HepG2 (cell line): ENCODE data around the gene VAC14. TPM values are rescaled to one million over a fixed set of nuclear protein-coding genes. Genes with fewer than 3 reads are reported as not detected.
A peak's percentile ranks its signal among the peaks of the same experiment; 100 is the strongest.

ENCODE experiments used
- AGO2 ChIP-seq: fragments of 200-400 bp; formaldehyde crosslinking; optimal IDR thresholded peaks from 2 replicates; pipeline ENCODE3; 2017; ENCODE audit warnings: mild to moderate bottlenecking, low read depth, low read length, moderate library complexity
- CBFB ChIP-seq: sonication (generic); formaldehyde crosslinking; IDR thresholded peaks from 2 replicates; pipeline ENCODE4 v1.4.0; 2020; ENCODE audit warnings: missing genetic modification reagents
- HOMEZ ChIP-seq: IDR thresholded peaks from 2 replicates; pipeline ENCODE4 v1.6.1; 2016; ENCODE audit warnings: low read depth
- HOXD1 ChIP-seq: sonication (generic); formaldehyde crosslinking; IDR thresholded peaks from 2 replicates; pipeline ENCODE4 v1.5.0; 2020; ENCODE audit warnings: missing genetic modification reagents
- IRF2 ChIP-seq: IDR thresholded peaks from 2 replicates; pipeline ENCODE4 v1.6.1; 2018; ENCODE audit warnings: missing genetic modification reagents, missing compliant biosample characterization
- KAT7 ChIP-seq: IDR thresholded peaks from 2 replicates; pipeline ENCODE4 v1.6.1; 2018; ENCODE audit warnings: borderline replicate concordance, missing compliant biosample characterization
- NCOA5 ChIP-seq: sonication (generic); formaldehyde crosslinking; IDR thresholded peaks from 2 replicates; pipeline ENCODE4 v1.4.0; 2020; ENCODE audit warnings: missing genetic modification reagents
- PRDM10 ChIP-seq: sonication (generic); formaldehyde crosslinking; IDR thresholded peaks from 2 replicates; pipeline ENCODE4 v1.4.0; 2020; ENCODE audit warnings: low read depth, missing genetic modification reagents
- SALL2 ChIP-seq: sonication (generic); formaldehyde crosslinking; IDR thresholded peaks from 2 replicates; pipeline ENCODE4 v1.8.1; 2023; ENCODE audit warnings: mild to moderate bottlenecking, missing genetic modification reagents, inconsistent platforms
- ZBTB26 ChIP-seq: IDR thresholded peaks from 2 replicates; pipeline ENCODE4 v1.6.1; 2016; ENCODE audit warnings: missing compliant biosample characterization, missing genetic modification reagents, borderline replicate concordance
- ZNF101 ChIP-seq: sonication (generic); formaldehyde crosslinking; IDR thresholded peaks from 2 replicates; pipeline ENCODE4 v1.4.0; 2020; ENCODE audit warnings: mild to moderate bottlenecking, low read depth, missing genetic modification reagents, borderline replicate concordance
- ZSCAN31 ChIP-seq: sonication (generic); formaldehyde crosslinking; IDR thresholded peaks from 2 replicates; pipeline ENCODE4 v1.5.0; 2020; ENCODE audit warnings: low read depth, mild to moderate bottlenecking, missing genetic modification reagents
- polyA plus RNA-seq, 8 experiments: library from polyadenylated mRNA; depleted of rRNA in 3 of 8; stranded (reverse) in 7 of 8; unstranded in 1 of 8; fragments of >200 nt; fragmentation: Illumina TruSeq in 4 of 8; extraction: Trizol in 4 of 8; gene quantifications; 2 replicates each; pipeline versions ENCODE4 v1.2.1 to v1.2.3, GENCODE V29; 2011 to 2016; ENCODE audit warnings: low read depth in 4 of 8, missing spikeins in 1 of 8, mixed read lengths in 1 of 8; ENCODE audit not compliant: insufficient read depth in 1 of 8
- total RNA-seq, 5 experiments: library from RNA; depleted of rRNA; stranded (reverse); fragments of >200 nt; fragmentation: Illumina TruSeq; extraction: Trizol; gene quantifications; 2 replicates each; pipeline ENCODE4 v1.2.3, GENCODE V29; 2016; ENCODE audit warnings: low read depth in 1 of 5
- TF ChIP-seq, protein P1 (sequence below): sonication (generic); formaldehyde crosslinking; IDR thresholded peaks from 2 replicates; pipeline ENCODE4 v1.9.0; 2021; ENCODE audit warnings: missing genetic modification reagents, borderline replicate concordance
- TF ChIP-seq, protein P2 (sequence below): IDR thresholded peaks from 2 replicates; pipeline ENCODE4 v1.6.1; 2016; ENCODE audit warnings: missing biosample characterization, missing genetic modification reagents, low read depth
- TF ChIP-seq, protein P3 (sequence below): sonication (generic); formaldehyde crosslinking; IDR thresholded peaks from 2 replicates; pipeline ENCODE4 v1.8.0; 2022; ENCODE audit warnings: mild to moderate bottlenecking, missing genetic modification reagents, moderate library complexity

Gene VAC14
- total and polyA plus RNA-seq, 2 of the 13 experiments (the other 11 are each of a cell fraction or from before 2014, with no cell fraction given): 23.5 to 24.6 TPM

GRCh38 chr16:70674221-70675014 lies 126.5 kb downstream of the VAC14 start (continued):
- TF ChIP-seq, protein P1, sequence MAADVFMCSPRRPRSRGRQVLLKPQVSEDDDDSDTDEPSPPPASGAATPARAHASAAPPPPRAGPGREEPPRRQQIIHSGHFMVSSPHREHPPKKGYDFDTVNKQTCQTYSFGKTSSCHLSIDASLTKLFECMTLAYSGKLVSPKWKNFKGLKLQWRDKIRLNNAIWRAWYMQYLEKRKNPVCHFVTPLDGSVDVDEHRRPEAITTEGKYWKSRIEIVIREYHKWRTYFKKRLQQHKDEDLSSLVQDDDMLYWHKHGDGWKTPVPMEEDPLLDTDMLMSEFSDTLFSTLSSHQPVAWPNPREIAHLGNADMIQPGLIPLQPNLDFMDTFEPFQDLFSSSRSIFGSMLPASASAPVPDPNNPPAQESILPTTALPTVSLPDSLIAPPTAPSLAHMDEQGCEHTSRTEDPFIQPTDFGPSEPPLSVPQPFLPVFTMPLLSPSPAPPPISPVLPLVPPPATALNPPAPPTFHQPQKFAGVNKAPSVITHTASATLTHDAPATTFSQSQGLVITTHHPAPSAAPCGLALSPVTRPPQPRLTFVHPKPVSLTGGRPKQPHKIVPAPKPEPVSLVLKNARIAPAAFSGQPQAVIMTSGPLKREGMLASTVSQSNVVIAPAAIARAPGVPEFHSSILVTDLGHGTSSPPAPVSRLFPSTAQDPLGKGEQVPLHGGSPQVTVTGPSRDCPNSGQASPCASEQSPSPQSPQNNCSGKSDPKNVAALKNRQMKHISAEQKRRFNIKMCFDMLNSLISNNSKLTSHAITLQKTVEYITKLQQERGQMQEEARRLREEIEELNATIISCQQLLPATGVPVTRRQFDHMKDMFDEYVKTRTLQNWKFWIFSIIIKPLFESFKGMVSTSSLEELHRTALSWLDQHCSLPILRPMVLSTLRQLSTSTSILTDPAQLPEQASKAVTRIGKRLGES (CRISPR knock-in tag): no peak
- TF ChIP-seq HOMEZ (CRISPR knock-in tag) (no peak), ZBTB26 (CRISPR knock-in tag) (no peak), NCOA5 (no peak), CBFB (CRISPR knock-in tag) (no peak), SALL2 (CRISPR knock-in tag) (no peak), KAT7 (CRISPR knock-in tag) (no peak), HOXD1 (no peak), ZNF101 (CRISPR knock-in tag) (no peak), AGO2 (peak; percentile 99), IRF2 (CRISPR knock-in tag) (no peak), ZSCAN31 (no peak), PRDM10 (CRISPR knock-in tag) (no peak)
- TF ChIP-seq, protein P2, sequence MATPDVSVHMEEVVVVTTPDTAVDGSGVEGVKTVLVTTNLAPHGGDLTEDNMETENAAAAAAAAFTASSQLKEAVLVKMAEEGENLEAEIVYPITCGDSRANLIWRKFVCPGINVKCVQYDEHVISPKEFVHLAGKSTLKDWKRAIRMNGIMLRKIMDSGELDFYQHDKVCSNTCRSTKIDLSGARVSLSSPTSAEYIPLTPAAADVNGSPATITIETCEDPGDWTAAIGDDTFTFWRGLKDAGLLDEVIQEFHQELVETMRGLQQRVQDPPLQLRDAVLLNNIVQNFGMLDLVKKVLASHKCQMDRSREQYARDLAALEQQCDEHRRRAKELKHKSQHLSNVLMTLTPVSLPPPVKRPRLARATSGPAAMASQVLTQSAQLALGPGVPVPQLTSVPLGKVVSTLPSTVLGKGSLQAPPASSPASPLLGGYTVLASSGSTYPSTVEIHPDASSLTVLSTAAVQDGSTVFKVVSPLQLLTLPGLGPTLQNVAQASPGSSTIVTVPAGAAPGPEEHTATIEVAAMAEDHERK: no peak
- TF ChIP-seq, protein P3, sequence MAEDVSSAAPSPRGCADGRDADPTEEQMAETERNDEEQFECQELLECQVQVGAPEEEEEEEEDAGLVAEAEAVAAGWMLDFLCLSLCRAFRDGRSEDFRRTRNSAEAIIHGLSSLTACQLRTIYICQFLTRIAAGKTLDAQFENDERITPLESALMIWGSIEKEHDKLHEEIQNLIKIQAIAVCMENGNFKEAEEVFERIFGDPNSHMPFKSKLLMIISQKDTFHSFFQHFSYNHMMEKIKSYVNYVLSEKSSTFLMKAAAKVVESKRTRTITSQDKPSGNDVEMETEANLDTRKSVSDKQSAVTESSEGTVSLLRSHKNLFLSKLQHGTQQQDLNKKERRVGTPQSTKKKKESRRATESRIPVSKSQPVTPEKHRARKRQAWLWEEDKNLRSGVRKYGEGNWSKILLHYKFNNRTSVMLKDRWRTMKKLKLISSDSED (CRISPR knock-in tag): no peak
